Stromal cell of bone marrow (primary cell): Measurements from ENCODE around the gene OR5A1.
"Not testable (repeated sequence)": the region's sequence is repeated elsewhere in the genome, so short reads cannot be mapped to it uniquely, and the experiment has no call there.

Source experiments
- DNase-seq: peaks from one replicate; pipeline ENCODE4 v3.0.0-alpha.2; 2012; ENCODE audit warnings: low read depth

The OR5A1 gene

GRCh38 chr11:59436169-59436568 lies at the start of gene OR5A1:
OR5A1 (plus strand) TSS chr11:59436469; CDS start chr11:59443169, 6,700 bp downstream.
- DNase-seq: no peak

GRCh38 chr11:59394186-59394585 lies 42.1 kb upstream of the OR5A1 start:
- DNase-seq: no peak

- DNase-seq: no peak
These were observed 35.6 kb upstream of the OR5A1 start for GRCh38 chr11:59400461-59401261.

- no peak for DNase-seq
These were observed 35.1 kb upstream of the OR5A1 start for GRCh38 chr11:59401262-59401552.

- no peak for DNase-seq
These were observed 32.7 kb upstream of the OR5A1 start for GRCh38 chr11:59403546-59403945.

- DNase-seq: no peak
These were observed 22.6 kb upstream of the OR5A1 start for GRCh38 chr11:59413646-59414045.

- no peak for DNase-seq
These were observed 21.2 kb upstream of the OR5A1 start for GRCh38 chr11:59415111-59415510.

- DNase-seq: no peak
These were observed 19.7 kb upstream of the OR5A1 start for GRCh38 chr11:59416613-59417012.

GRCh38 chr11:59417023-59417422 lies 19.2 kb upstream of the OR5A1 start:
- no peak for DNase-seq

GRCh38 chr11:59418156-59418555 lies 18.1 kb upstream of the OR5A1 start:
- no peak for DNase-seq

GRCh38 chr11:59423835-59424234 lies 12.4 kb upstream of the OR5A1 start:
- no peak for DNase-seq

- no peak for DNase-seq
These were observed 11.1 kb upstream of the OR5A1 start for GRCh38 chr11:59425131-59425530.

- no peak for DNase-seq
These were observed 9.8 kb upstream of the OR5A1 start, which contains the start of gene OR5A2 for GRCh38 chr11:59426361-59427067. OR5A2 (minus strand) TSS chr11:59426413; CDS start chr11:59422953, 3,460 bp downstream.

- DNase-seq: no peak
These were observed 9.2 kb upstream of the OR5A1 start for GRCh38 chr11:59427068-59427382.

GRCh38 chr11:59429924-59430516 lies 6.2 kb upstream of the OR5A1 start:
- DNase-seq: peak; percentile 3

GRCh38 chr11:59437770-59438169 lies 1.5 kb downstream of the OR5A1 start:
- no peak for DNase-seq

GRCh38 chr11:59445624-59446023 lies 9.4 kb downstream of the OR5A1 start:
- not testable (repeated sequence) for DNase-seq

- DNase-seq: no peak
These were observed 12.2 kb downstream of the OR5A1 start for GRCh38 chr11:59448484-59448883.

GRCh38 chr11:59456661-59457060 lies 20.4 kb downstream of the OR5A1 start, which contains the start of gene OR4D6:
OR4D6 (plus strand) TSS chr11:59456961; CDS start chr11:59456961, 0 bp downstream.
- no peak for DNase-seq

- DNase-seq: no peak
These were observed 23.6 kb downstream of the OR5A1 start for GRCh38 chr11:59459916-59460315.

- peak; percentile 23 for DNase-seq
These were observed 26.9 kb downstream of the OR5A1 start for GRCh38 chr11:59463190-59463641.

GRCh38 chr11:59473015-59473414 lies 36.7 kb downstream of the OR5A1 start, which contains the start of gene OR4D10:
OR4D10 (plus strand) TSS chr11:59473315; CDS start chr11:59477430, 4,115 bp downstream.
- DNase-seq: no peak

GRCh38 chr11:59475176-59475575 lies 38.9 kb downstream of the OR5A1 start:
- DNase-seq: no peak
